ENCODE data around the gene NPHP4.

The NPHP4 gene

DNA sequence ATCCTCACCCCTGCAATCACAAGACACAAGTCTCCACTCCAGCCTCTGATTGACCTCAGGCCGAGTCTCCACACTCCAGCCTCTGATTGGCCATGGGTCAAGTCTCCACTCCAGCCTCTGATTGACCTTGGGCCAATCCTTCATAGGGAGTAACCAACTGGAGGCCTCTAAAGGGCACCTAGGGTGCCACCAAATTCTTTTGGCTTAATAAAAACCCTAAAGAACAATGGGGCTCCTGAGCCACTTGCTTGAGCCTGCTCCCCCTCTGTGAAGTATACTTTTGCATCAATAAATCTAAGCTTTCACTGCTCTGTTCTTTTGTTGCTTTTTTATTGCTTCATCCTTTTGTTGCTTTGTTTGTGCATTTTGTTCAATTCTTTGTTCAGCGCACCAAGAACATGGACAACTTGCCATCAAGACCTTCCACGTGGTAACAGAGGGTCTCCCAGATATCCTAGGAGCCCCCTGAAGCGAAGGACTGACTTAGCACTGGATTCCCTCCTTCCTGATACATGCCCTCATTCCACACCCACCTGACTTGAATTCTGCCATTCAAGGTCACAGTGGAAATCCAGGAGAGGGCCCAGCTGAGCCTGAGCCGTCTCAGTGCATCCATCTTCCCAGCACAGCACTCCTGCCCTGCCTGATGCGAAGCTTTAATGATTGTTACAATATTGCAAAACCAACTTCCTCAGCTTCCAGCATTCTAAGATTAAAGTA lies 152.9 kb downstream of the NPHP4 start:
- Histone ChIP-seq H3K4me2 (ENCODE audit: low read length) (no peak overlapping the region), H3F3A (ENCODE audit: insufficient read depth, low read length) (no peaks in the 10 kb centered on the region)
- TF ChIP-seq EZH2 (IDR thresholded peaks at IDR 0.05; ENCODE audit: borderline replicate concordance, low read length), result no peak
- TF ChIP-seq, protein P1, sequence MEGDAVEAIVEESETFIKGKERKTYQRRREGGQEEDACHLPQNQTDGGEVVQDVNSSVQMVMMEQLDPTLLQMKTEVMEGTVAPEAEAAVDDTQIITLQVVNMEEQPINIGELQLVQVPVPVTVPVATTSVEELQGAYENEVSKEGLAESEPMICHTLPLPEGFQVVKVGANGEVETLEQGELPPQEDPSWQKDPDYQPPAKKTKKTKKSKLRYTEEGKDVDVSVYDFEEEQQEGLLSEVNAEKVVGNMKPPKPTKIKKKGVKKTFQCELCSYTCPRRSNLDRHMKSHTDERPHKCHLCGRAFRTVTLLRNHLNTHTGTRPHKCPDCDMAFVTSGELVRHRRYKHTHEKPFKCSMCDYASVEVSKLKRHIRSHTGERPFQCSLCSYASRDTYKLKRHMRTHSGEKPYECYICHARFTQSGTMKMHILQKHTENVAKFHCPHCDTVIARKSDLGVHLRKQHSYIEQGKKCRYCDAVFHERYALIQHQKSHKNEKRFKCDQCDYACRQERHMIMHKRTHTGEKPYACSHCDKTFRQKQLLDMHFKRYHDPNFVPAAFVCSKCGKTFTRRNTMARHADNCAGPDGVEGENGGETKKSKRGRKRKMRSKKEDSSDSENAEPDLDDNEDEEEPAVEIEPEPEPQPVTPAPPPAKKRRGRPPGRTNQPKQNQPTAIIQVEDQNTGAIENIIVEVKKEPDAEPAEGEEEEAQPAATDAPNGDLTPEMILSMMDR (IDR thresholded peaks at IDR 0.05; ENCODE audit: low read length), result no peak

DNA sequence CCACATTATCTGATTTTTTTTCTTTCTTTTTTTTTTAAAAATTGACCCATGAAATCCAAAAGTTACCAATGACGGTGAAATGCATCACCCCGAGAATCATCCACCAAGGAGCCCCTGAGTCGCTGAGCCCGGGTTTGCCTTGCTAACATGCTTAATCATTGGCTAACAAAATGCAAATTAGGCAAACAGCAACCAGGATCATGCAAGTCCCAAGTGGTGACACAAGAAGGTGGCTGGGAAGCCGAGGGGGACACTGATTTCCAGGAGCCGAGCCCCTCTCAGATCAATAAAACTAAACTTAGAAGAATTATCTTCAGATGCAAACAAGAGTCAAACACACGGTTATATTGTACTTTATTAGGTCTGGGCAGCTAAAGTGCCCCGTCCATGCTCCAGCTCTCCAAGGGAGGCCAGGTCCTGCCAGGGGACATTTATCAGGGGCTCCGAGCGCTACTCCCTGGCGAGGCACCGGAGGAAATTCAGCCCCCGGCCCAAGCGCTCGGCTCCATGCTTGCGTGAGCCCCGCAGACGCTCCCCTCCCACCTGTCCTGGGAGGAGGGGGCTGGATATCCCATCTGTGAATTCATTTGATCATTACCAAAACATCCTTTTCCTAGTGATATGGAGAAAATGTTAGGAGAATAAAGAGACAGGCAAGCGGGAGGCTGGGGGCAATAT lies 154.1 kb downstream of the NPHP4 start:
- no peak for TF ChIP-seq EZH2 (IDR thresholded peaks at IDR 0.05; ENCODE audit: borderline replicate concordance, low read length)
- TF ChIP-seq, protein P1 (IDR thresholded peaks at IDR 0.05; ENCODE audit: low read length), result no peak
- no peaks in the 10 kb centered on the region for H3K27me3 ChIP-seq (ENCODE audit: insufficient read depth, low read length)
- no peaks in the 10 kb centered on the region for H3K9me2 ChIP-seq (ENCODE audit: low read depth, low read length)
- no peak overlapping the region for H3K4me2 ChIP-seq (ENCODE audit: low read length)
- no peaks in the 10 kb centered on the region for H3F3A ChIP-seq (ENCODE audit: insufficient read depth, low read length)
- no peaks in the 10 kb centered on the region for H3K79me2 ChIP-seq (ENCODE audit: insufficient read depth, low read length)
- H3K36me3 ChIP-seq (ENCODE audit: insufficient read depth, low read length), result no peaks in the 10 kb centered on the region
- H3K9me3 ChIP-seq (ENCODE audit: low read length), result no peaks in the 10 kb centered on the region
- no peak overlapping the region for H2AFZ ChIP-seq (ENCODE audit: low read length)
- no peaks in the 10 kb centered on the region for H4K20me1 ChIP-seq (ENCODE audit: insufficient read depth, low read length)
- H3K27ac ChIP-seq (ENCODE audit: low read depth, low read length, poor library complexity, severe bottlenecking), result no peak overlapping the region
- no peak overlapping the region for H3K4me3 ChIP-seq (ENCODE audit: low read depth, low read length, poor library complexity, severe bottlenecking)
- no peaks in the 10 kb centered on the region for H3K4me1 ChIP-seq (ENCODE audit: insufficient read depth, low read length, severe bottlenecking)
- H3K9ac ChIP-seq (ENCODE audit: low read length), result no peak overlapping the region

More for the DNA sequence above, 152.9 kb downstream of the NPHP4 start:
- Histone ChIP-seq H3K9me2 (ENCODE audit: low read depth, low read length) (no peaks in the 10 kb centered on the region), H3K4me1 (ENCODE audit: insufficient read depth, low read length, severe bottlenecking) (no peaks in the 10 kb centered on the region), H3K27me3 (ENCODE audit: insufficient read depth, low read length) (no peaks in the 10 kb centered on the region), H3K27ac (ENCODE audit: low read depth, low read length, poor library complexity, severe bottlenecking) (no peak overlapping the region), H3K4me3 (ENCODE audit: low read depth, low read length, poor library complexity, severe bottlenecking) (no peak overlapping the region), H3K79me2 (ENCODE audit: insufficient read depth, low read length) (no peaks in the 10 kb centered on the region), H2AFZ (ENCODE audit: low read length) (no peak overlapping the region), H3K36me3 (ENCODE audit: insufficient read depth, low read length) (no peaks in the 10 kb centered on the region), H3K9ac (ENCODE audit: low read length) (no peak overlapping the region), H3K9me3 (ENCODE audit: low read length) (no peaks in the 10 kb centered on the region), H4K20me1 (ENCODE audit: insufficient read depth, low read length) (no peaks in the 10 kb centered on the region)

DNA sequence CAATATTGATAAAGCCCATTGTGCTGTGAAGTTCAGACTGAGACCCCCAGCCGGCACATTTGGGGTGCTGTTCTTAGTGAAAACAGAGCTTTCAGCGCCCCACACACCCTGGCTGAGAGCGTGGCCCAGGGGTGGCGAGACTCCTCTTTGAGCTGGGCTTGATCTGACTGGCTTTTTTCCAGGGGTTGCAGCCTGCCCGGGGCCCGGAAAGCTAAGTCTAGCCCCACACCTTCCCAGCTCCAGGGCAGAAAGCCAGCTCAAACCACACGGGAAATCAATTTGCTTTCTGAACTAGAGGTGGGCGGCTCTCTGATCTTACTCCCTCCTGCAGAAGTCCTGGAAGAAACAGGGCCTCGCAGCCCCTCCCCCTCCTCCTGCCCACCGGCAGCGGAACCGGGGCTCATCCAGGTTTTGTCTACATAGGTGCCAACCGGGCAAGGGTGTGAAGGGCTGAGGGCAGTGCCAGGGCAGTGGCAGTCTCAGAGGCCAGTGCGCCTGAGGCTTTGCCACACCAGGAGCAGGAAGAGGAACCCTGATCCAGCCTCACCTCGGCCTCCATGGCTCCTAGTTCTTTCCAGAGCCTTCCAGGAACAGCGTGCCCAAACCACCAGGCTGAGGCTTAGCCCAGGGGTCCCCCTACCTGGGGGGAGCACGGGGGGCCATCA lies 155.3 kb downstream of the NPHP4 start:
- H3K27me3 ChIP-seq (ENCODE audit: insufficient read depth, low read length), result no peaks in the 10 kb centered on the region
- H3K9me3 ChIP-seq (ENCODE audit: low read length), result no peaks in the 10 kb centered on the region
- no peaks in the 10 kb centered on the region for H3K9me2 ChIP-seq (ENCODE audit: low read depth, low read length)
- H3K9ac ChIP-seq (ENCODE audit: low read length), result no peak overlapping the region
- H3K4me1 ChIP-seq (ENCODE audit: insufficient read depth, low read length, severe bottlenecking), result no peaks in the 10 kb centered on the region
- H3K4me2 ChIP-seq (ENCODE audit: low read length), result no peak overlapping the region
- H3F3A ChIP-seq (ENCODE audit: insufficient read depth, low read length), result no peaks in the 10 kb centered on the region
- no peak overlapping the region for H2AFZ ChIP-seq (ENCODE audit: low read length)
- H3K36me3 ChIP-seq (ENCODE audit: insufficient read depth, low read length), result no peaks in the 10 kb centered on the region
- no peaks in the 10 kb centered on the region for H3K79me2 ChIP-seq (ENCODE audit: insufficient read depth, low read length)
- TF ChIP-seq, protein P1 (IDR thresholded peaks at IDR 0.05; ENCODE audit: low read length), result no peak
- no peak for TF ChIP-seq EZH2 (IDR thresholded peaks at IDR 0.05; ENCODE audit: borderline replicate concordance, low read length)
- H3K4me3 ChIP-seq (ENCODE audit: low read depth, low read length, poor library complexity, severe bottlenecking), result no peak overlapping the region
- H4K20me1 ChIP-seq (ENCODE audit: insufficient read depth, low read length), result no peaks in the 10 kb centered on the region
- no peak overlapping the region for H3K27ac ChIP-seq (ENCODE audit: low read depth, low read length, poor library complexity, severe bottlenecking)

Measured in OCI-LY1 (cell line).